ENCODE results near the gene EIF3D.

The EIF3D gene

GRCh38 chr22:36546092-36546804, 17.3 kb upstream of the EIF3D start:
- DNase-seq = peak; percentile 75

GRCh38 chr22:36544107-36544620, 15.2 kb upstream of the EIF3D start:
- H3K18ac ChIP-seq (ENCODE audit: low read depth in 1 of 2, low read length in 2 of 2) = no peak overlapping the region
- no peak overlapping the region for H3K23ac ChIP-seq (ENCODE audit: low read length in 2 of 2)
- no peak overlapping the region for H3K4ac ChIP-seq (ENCODE audit: low read depth in 1 of 2, low read length in 2 of 2)
- DNase-seq = peak; percentile 38
- H3K4me1 ChIP-seq (ENCODE audit: control insufficient read depth, insufficient read depth, low read depth, low read length) = peaks cover 22% of the 10 kb centered on the region
- H4K91ac ChIP-seq (ENCODE audit: low read length) = no peak overlapping the region
- WGBS = 88% methylated on average over 11 of the region's 11 CpGs
- H3K14ac ChIP-seq (ENCODE audit: low read length in 2 of 2) = no peak overlapping the region
- H3K27me3 ChIP-seq (ENCODE audit: control insufficient read depth in 1 of 2, insufficient read depth in 1 of 2, low read length in 2 of 2) = no peaks in the 10 kb centered on the region
- no peak overlapping the region for H3K4me3 ChIP-seq (ENCODE audit: insufficient read depth in 1 of 2, low read depth in 1 of 2, low read length in 2 of 2)
- H3K9ac ChIP-seq (ENCODE audit: low read length) = peak overlapping the region; percentile 54
- H2BK120ac ChIP-seq (ENCODE audit: low read depth, low read length) = no peak overlapping the region
- H2AK5ac ChIP-seq (ENCODE audit: low read length, severe bottlenecking) = no peak overlapping the region
- no peak overlapping the region for H2AFZ ChIP-seq (ENCODE audit: low read depth, low read length)
- no peak overlapping the region for H2BK12ac ChIP-seq (ENCODE audit: low read length in 2 of 2)
- H3K79me1 ChIP-seq (replicated peaks; ENCODE audit: low read length, poor library complexity, severe bottlenecking) = no peaks in the 10 kb centered on the region
- H3K4me2 ChIP-seq (ENCODE audit: low read length, poor library complexity, severe bottlenecking) = no peak overlapping the region
- H2BK15ac ChIP-seq (ENCODE audit: low read depth, poor library complexity, severe bottlenecking) = no peak overlapping the region
- no peak overlapping the region for H2BK5ac ChIP-seq (ENCODE audit: low read depth, low read length, poor library complexity, severe bottlenecking)
- no peaks in the 10 kb centered on the region for H3K36me3 ChIP-seq (ENCODE audit: control insufficient read depth in 1 of 2, insufficient read depth in 2 of 2, low read depth in 1 of 2, low read length in 2 of 2)
- no peak overlapping the region for H3K27ac ChIP-seq (ENCODE audit: low read length, poor library complexity, severe bottlenecking)
- H4K8ac ChIP-seq (ENCODE audit: low read length) = no peak overlapping the region
- no peaks in the 10 kb centered on the region for H3K9me3 ChIP-seq (ENCODE audit: control insufficient read depth, low read length)

More at GRCh38 chr22:36546092-36546804, 17.3 kb upstream of the EIF3D start:
- H3K4me3 ChIP-seq (ENCODE audit: insufficient read depth in 1 of 2, low read depth in 1 of 2, low read length in 2 of 2) = no peak overlapping the region
- H2BK15ac ChIP-seq (ENCODE audit: low read depth, poor library complexity, severe bottlenecking) = no peak overlapping the region
- H3K4me1 ChIP-seq (ENCODE audit: control insufficient read depth, insufficient read depth, low read depth, low read length) = peaks cover 17% of the 10 kb centered on the region
- no peak overlapping the region for H4K8ac ChIP-seq (ENCODE audit: low read length)
- no peak overlapping the region for H4K91ac ChIP-seq (ENCODE audit: low read length)
- peak overlapping the region; percentile 9 for H2AK5ac ChIP-seq (ENCODE audit: low read length, severe bottlenecking)
- H3K4ac ChIP-seq (ENCODE audit: low read depth in 1 of 2, low read length in 2 of 2) = no peak overlapping the region
- no peak overlapping the region for H3K27ac ChIP-seq (ENCODE audit: low read length, poor library complexity, severe bottlenecking)
- no peaks in the 10 kb centered on the region for H3K79me1 ChIP-seq (replicated peaks; ENCODE audit: low read length, poor library complexity, severe bottlenecking)
- peak overlapping the region; percentile 47 for H3K9ac ChIP-seq (ENCODE audit: low read length)
- H2BK12ac ChIP-seq (ENCODE audit: low read length in 2 of 2) = no peak overlapping the region
- H2BK120ac ChIP-seq (ENCODE audit: low read depth, low read length) = no peak overlapping the region
- no peaks in the 10 kb centered on the region for H3K36me3 ChIP-seq (ENCODE audit: control insufficient read depth in 1 of 2, insufficient read depth in 2 of 2, low read depth in 1 of 2, low read length in 2 of 2)
- H3K4me2 ChIP-seq (ENCODE audit: low read length, poor library complexity, severe bottlenecking) = peak overlapping the region; percentile 17
- H3K9me3 ChIP-seq (ENCODE audit: control insufficient read depth, low read length) = no peaks in the 10 kb centered on the region
- H3K27me3 ChIP-seq (ENCODE audit: control insufficient read depth in 1 of 2, insufficient read depth in 1 of 2, low read length in 2 of 2) = peaks cover 10 to 17% of the 10 kb centered on the region in 2 experiments
- 47% methylated on average over 20 of the region's 23 CpGs for WGBS
- peak overlapping the region; percentile 55 for H2AFZ ChIP-seq (ENCODE audit: low read depth, low read length)
- H3K23ac ChIP-seq (ENCODE audit: low read length in 2 of 2) = no peak overlapping the region
- H3K14ac ChIP-seq (ENCODE audit: low read length in 2 of 2) = peak overlapping the region in 1 of 2 experiments; percentile 29
- no peak overlapping the region for H2BK5ac ChIP-seq (ENCODE audit: low read depth, low read length, poor library complexity, severe bottlenecking)
- no peak overlapping the region for H3K18ac ChIP-seq (ENCODE audit: low read depth in 1 of 2, low read length in 2 of 2)

GRCh38 chr22:36541831-36542411, 13.0 kb upstream of the EIF3D start:
- Histone ChIP-seq H3K18ac (ENCODE audit: low read depth in 1 of 2, low read length in 2 of 2) (peak overlapping the region in 1 of 2 experiments; percentile 84), H3K4me2 (ENCODE audit: low read length, poor library complexity, severe bottlenecking) (no peak overlapping the region), H3K79me1 (replicated peaks; ENCODE audit: low read length, poor library complexity, severe bottlenecking) (no peaks in the 10 kb centered on the region), H2AK5ac (ENCODE audit: low read length, severe bottlenecking) (peak overlapping the region; percentile 98), H3K4me1 (ENCODE audit: control insufficient read depth, insufficient read depth, low read depth, low read length) (peaks cover 14% of the 10 kb centered on the region), H3K36me3 (ENCODE audit: control insufficient read depth in 1 of 2, insufficient read depth in 2 of 2, low read depth in 1 of 2, low read length in 2 of 2) (no peaks in the 10 kb centered on the region), H2BK5ac (ENCODE audit: low read depth, low read length, poor library complexity, severe bottlenecking) (peak overlapping the region; percentile 60), H4K91ac (ENCODE audit: low read length) (peak overlapping the region; percentile 85), H3K4ac (ENCODE audit: low read depth in 1 of 2, low read length in 2 of 2) (no peak overlapping the region), H4K8ac (ENCODE audit: low read length) (peak overlapping the region; percentile 90), H3K27me3 (ENCODE audit: control insufficient read depth in 1 of 2, insufficient read depth in 1 of 2, low read length in 2 of 2) (no peaks in the 10 kb centered on the region), H2BK12ac (ENCODE audit: low read length in 2 of 2) (peak overlapping the region in 1 of 2 experiments; percentile 73), H2BK15ac (ENCODE audit: low read depth, poor library complexity, severe bottlenecking) (peak overlapping the region; percentile 34), H3K9ac (ENCODE audit: low read length) (peak overlapping the region; percentile 74), H3K9me3 (ENCODE audit: control insufficient read depth, low read length) (no peaks in the 10 kb centered on the region), H3K4me3 (ENCODE audit: insufficient read depth in 1 of 2, low read depth in 1 of 2, low read length in 2 of 2) (no peak overlapping the region), H3K23ac (ENCODE audit: low read length in 2 of 2) (no peak overlapping the region), H3K27ac (ENCODE audit: low read length, poor library complexity, severe bottlenecking) (peak overlapping the region; percentile 91), H2AFZ (ENCODE audit: low read depth, low read length) (no peak overlapping the region), H3K14ac (ENCODE audit: low read length in 2 of 2) (no peak overlapping the region), H2BK120ac (ENCODE audit: low read depth, low read length) (no peak overlapping the region)
- peak; percentile 81 for DNase-seq
- 43% methylated on average over 5 of the region's 9 CpGs for WGBS

- Histone ChIP-seq H2BK12ac (ENCODE audit: low read length in 2 of 2) (no peak overlapping the region), H3K23ac (ENCODE audit: low read length in 2 of 2) (no peak overlapping the region), H2AFZ (ENCODE audit: low read depth, low read length) (no peak overlapping the region), H3K18ac (ENCODE audit: low read depth in 1 of 2, low read length in 2 of 2) (no peak overlapping the region), H3K36me3 (ENCODE audit: control insufficient read depth in 1 of 2, insufficient read depth in 2 of 2, low read depth in 1 of 2, low read length in 2 of 2) (no peaks in the 10 kb centered on the region), H4K91ac (ENCODE audit: low read length) (no peak overlapping the region), H2BK5ac (ENCODE audit: low read depth, low read length, poor library complexity, severe bottlenecking) (no peak overlapping the region), H3K79me1 (replicated peaks; ENCODE audit: low read length, poor library complexity, severe bottlenecking) (no peaks in the 10 kb centered on the region), H3K4me1 (ENCODE audit: control insufficient read depth, insufficient read depth, low read depth, low read length) (peaks cover 12% of the 10 kb centered on the region), H3K4me2 (ENCODE audit: low read length, poor library complexity, severe bottlenecking) (no peak overlapping the region), H3K4me3 (ENCODE audit: insufficient read depth in 1 of 2, low read depth in 1 of 2, low read length in 2 of 2) (no peak overlapping the region), H3K27me3 (ENCODE audit: control insufficient read depth in 1 of 2, insufficient read depth in 1 of 2, low read length in 2 of 2) (no peaks in the 10 kb centered on the region), H3K14ac (ENCODE audit: low read length in 2 of 2) (no peak overlapping the region), H2BK120ac (ENCODE audit: low read depth, low read length) (no peak overlapping the region), H2BK15ac (ENCODE audit: low read depth, poor library complexity, severe bottlenecking) (no peak overlapping the region), H2AK5ac (ENCODE audit: low read length, severe bottlenecking) (peak overlapping the region; percentile 42), H3K27ac (ENCODE audit: low read length, poor library complexity, severe bottlenecking) (peak overlapping the region; percentile 91), H4K8ac (ENCODE audit: low read length) (no peak overlapping the region), H3K9me3 (ENCODE audit: control insufficient read depth, low read length) (no peaks in the 10 kb centered on the region), H3K4ac (ENCODE audit: low read depth in 1 of 2, low read length in 2 of 2) (peak overlapping the region in 1 of 2 experiments; percentile 51), H3K9ac (ENCODE audit: low read length) (peak overlapping the region; percentile 74)
- no peak for DNase-seq
- 86% methylated on average over 12 of the region's 12 CpGs for WGBS
These were observed 12.1 kb upstream of the EIF3D start for GRCh38 chr22:36540867-36541642.
